WTC11 (cell line): Measurements from ENCODE around the gene TEX54. TPM values are rescaled to one million over a fixed set of nuclear protein-coding genes. Genes with fewer than 3 reads are reported as not detected.

Source experiments
- ATAC-seq: fragments of 200-7000 bp; cut with Tn5 transposase; 2 replicates; pipeline ENCODE4 v1.10.0; 2021; ENCODE audit warnings: mild to moderate bottlenecking, moderate library complexity
- CTCF ChIA-PET: fragments of 300-600 bp; sonication (Branson Sonifier 250); formaldehyde crosslinking; loops from one replicate; lab custom pipeline; 2021; ENCODE audit warnings: antibody characterized with exemption; lab: Charles Lee
- POLR2A ChIA-PET: fragments of 350-600 bp; sonication (Branson Sonifier 250); formaldehyde crosslinking; loops from one replicate; lab custom pipeline; 2021; ENCODE audit warnings: antibody characterized with exemption; lab: Charles Lee
- DNase-seq: peaks from one replicate; pipeline ENCODE4 v3.0.0; 2021; ENCODE audit warnings: low spot score
- H3K27ac Mint-ChIP-seq: 2 replicates; pipeline ENCODE4 v1.8.0; 2021; ENCODE audit warnings: mixed read lengths
- H3K27me3 Mint-ChIP-seq: 2 replicates; pipeline ENCODE4 v1.8.0; 2021; ENCODE audit warnings: low read depth, mild to moderate bottlenecking, moderate library complexity, mixed read lengths
- H3K36me3 Mint-ChIP-seq: 2 replicates; pipeline ENCODE4 v1.8.0; 2021; ENCODE audit warnings: mixed read lengths
- H3K4me1 Mint-ChIP-seq: 2 replicates; pipeline ENCODE4 v1.8.0; 2022; ENCODE audit warnings: mixed read lengths
- H3K4me3 Mint-ChIP-seq: 2 replicates; pipeline ENCODE4 v1.8.0; 2021; ENCODE audit warnings: mild to moderate bottlenecking, moderate library complexity, mixed read lengths
- H3K9me3 Mint-ChIP-seq: 2 replicates; pipeline ENCODE4 v1.8.0; 2021; ENCODE audit warnings: mixed read lengths
- EMX1 ChIP-seq: fragments of 250-450 bp; sonication (Bioruptor Pico); IDR thresholded peaks from 2 replicates; pipeline ENCODE4 v1.8.0; 2021; ENCODE audit warnings: mild to moderate bottlenecking
- JUN ChIP-seq: sonication (generic); formaldehyde crosslinking; IDR thresholded peaks from 2 replicates; pipeline ENCODE4 v1.8.0; 2023; ENCODE audit warnings: mild to moderate bottlenecking, missing genetic modification reagents
- MYBL2 ChIP-seq: sonication (generic); formaldehyde crosslinking; IDR thresholded peaks from 2 replicates; pipeline ENCODE4 v1.8.1; 2023; ENCODE audit warnings: mild to moderate bottlenecking, moderate library complexity, missing genetic modification reagents
- NFATC4 ChIP-seq: fragments of 250-450 bp; sonication (Bioruptor Pico); IDR thresholded peaks from 2 replicates; pipeline ENCODE4 v1.9.0; 2021; ENCODE audit warnings: mild to moderate bottlenecking
- RELA ChIP-seq: sonication (generic); formaldehyde crosslinking; IDR thresholded peaks from 2 replicates; pipeline ENCODE4 v1.8.1; 2022; ENCODE audit warnings: missing genetic modification reagents, mild to moderate bottlenecking, borderline replicate concordance
- STAT6 ChIP-seq: sonication (generic); formaldehyde crosslinking; conservative IDR thresholded peaks from 2 replicates; pipeline ENCODE4 v1.8.1; 2023; ENCODE audit warnings: mild to moderate bottlenecking, low read depth, missing genetic modification reagents, moderate library complexity
- ZNF416 ChIP-seq: fragments of 250-450 bp; sonication (Bioruptor Pico); IDR thresholded peaks from 2 replicates; pipeline ENCODE4 v1.9.0; 2021; ENCODE audit warnings: mild to moderate bottlenecking, inconsistent platforms
- ZNF425 ChIP-seq: fragments of 250-450 bp; sonication (Bioruptor Pico); conservative IDR thresholded peaks from 2 replicates; pipeline ENCODE4 v1.9.0; 2021; ENCODE audit warnings: mild to moderate bottlenecking
- ZNF671 ChIP-seq: fragments of 250-450 bp; sonication (Bioruptor Pico); IDR thresholded peaks from 2 replicates; pipeline ENCODE4 v1.8.0; 2021; ENCODE audit warnings: mild to moderate bottlenecking
- ZSCAN18 ChIP-seq: fragments of 250-450 bp; sonication (Bioruptor Pico); IDR thresholded peaks from 2 replicates; pipeline ENCODE4 v2.1.2; 2022; ENCODE audit warnings: mild to moderate bottlenecking, moderate library complexity
- total RNA-seq: library from RNA; stranded (reverse); gene quantifications from 3 replicates; pipeline ENCODE4 v1.2.3, GENCODE V29; 2021
- TF ChIP-seq, protein P1 (sequence below): sonication (generic); formaldehyde crosslinking; IDR thresholded peaks from 2 replicates; pipeline ENCODE4 v1.8.1; 2022; ENCODE audit warnings: low read depth, missing genetic modification reagents, borderline replicate concordance
- TF ChIP-seq, protein P2 (sequence below): sonication (generic); formaldehyde crosslinking; IDR thresholded peaks from 2 replicates; pipeline ENCODE4 v1.8.0; 2022; ENCODE audit warnings: mild to moderate bottlenecking, missing genetic modification reagents
- TF ChIP-seq, protein P3 (sequence below): sonication (generic); formaldehyde crosslinking; IDR thresholded peaks from 2 replicates; pipeline ENCODE4 v1.8.0; 2022; ENCODE audit warnings: mild to moderate bottlenecking, missing genetic modification reagents

Gene TEX54
- total RNA-seq, 1 experiment from 2014 or later, result not detected

DNA sequence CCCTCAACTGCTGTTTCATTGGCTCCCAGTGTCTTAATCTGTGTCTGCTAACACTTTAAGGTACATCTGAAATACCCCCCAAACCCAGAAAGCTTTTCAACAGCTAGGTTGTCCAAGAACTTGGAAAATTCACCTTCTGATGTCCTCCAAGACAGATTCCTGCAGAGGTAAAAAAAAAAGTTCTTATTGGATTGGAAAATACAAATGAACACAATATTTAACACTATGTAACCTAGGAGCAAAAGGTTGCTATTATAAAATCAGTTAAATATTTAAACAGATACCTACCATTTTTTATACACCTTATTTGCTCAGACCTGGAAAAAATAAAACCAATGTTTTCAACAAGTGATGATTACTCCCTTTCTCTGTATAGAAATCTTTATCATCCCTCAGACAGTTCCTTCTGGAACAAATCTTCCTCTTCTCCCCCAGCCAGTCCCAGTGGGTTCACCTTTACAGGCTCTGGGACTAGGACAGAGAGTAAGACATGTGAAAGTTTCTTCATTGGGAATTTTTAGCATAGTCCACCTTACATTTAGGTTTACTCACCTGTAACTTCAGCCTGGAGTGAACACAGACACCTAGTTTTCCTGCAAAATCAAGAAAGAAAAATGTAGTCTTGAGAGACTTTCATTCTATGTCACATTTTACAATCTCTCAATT, 20.0 kb upstream of the TEX54 start:
- CTCF ChIA-PET, result interaction anchor here (1.5 kb wide), 1 partner anchor 32 kb away, joined by 5 read pairs; no protein-coding TSS in a partner anchor
- 0 out of 2 replicates have a peak, but pooled peaks cover 4% of the 10 kb centered on the region for H3K27me3 Mint-ChIP-seq
- no peak for DNase-seq
- peak; percentile 36; the same call in 1 of the 2 replicates for TF ChIP-seq ZNF425 (CRISPR knock-in tag)
- TF ChIP-seq, protein P1, sequence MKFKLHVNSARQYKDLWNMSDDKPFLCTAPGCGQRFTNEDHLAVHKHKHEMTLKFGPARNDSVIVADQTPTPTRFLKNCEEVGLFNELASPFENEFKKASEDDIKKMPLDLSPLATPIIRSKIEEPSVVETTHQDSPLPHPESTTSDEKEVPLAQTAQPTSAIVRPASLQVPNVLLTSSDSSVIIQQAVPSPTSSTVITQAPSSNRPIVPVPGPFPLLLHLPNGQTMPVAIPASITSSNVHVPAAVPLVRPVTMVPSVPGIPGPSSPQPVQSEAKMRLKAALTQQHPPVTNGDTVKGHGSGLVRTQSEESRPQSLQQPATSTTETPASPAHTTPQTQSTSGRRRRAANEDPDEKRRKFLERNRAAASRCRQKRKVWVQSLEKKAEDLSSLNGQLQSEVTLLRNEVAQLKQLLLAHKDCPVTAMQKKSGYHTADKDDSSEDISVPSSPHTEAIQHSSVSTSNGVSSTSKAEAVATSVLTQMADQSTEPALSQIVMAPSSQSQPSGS (CRISPR knock-in tag), result no peak
- H3K36me3 Mint-ChIP-seq, result peaks cover 53% of the 10 kb centered on the region
- peak overlapping the region; percentile 95 for H3K27ac Mint-ChIP-seq
- peaks cover 7% of the 10 kb centered on the region for H3K9me3 Mint-ChIP-seq
- peaks cover 34% of the 10 kb centered on the region for H3K4me1 Mint-ChIP-seq
- ATAC-seq, result no peak
- POLR2A ChIA-PET, result interaction anchor here (0.6 to 5.4 kb wide), 5 partner anchors 9 to 149 kb away, joined by 3 to 83 read pairs (median 11); partner anchors contain the start of genes SLC3A2 and WDR74
- peak overlapping the region; percentile 99 for H3K4me3 Mint-ChIP-seq

GRCh38 chr11:62851807-62852522, 19.3 kb upstream of the TEX54 start:
- ATAC-seq (no peak), DNase-seq (no peak)
- CTCF ChIA-PET, result interaction anchor here (1.5 to 2.9 kb wide), 2 partner anchors 32 to 65 kb away, joined by 5 to 11 read pairs; partner anchors contain the start of gene TMEM179B
- peaks cover 11% of the 10 kb centered on the region for H3K9me3 Mint-ChIP-seq
- peaks cover 29% of the 10 kb centered on the region for H3K4me1 Mint-ChIP-seq
- POLR2A ChIA-PET, result interaction anchor here (0.5 to 5.4 kb wide), 8 partner anchors 9 to 149 kb away, joined by 3 to 83 read pairs (median 4); partner anchors contain the start of genes SLC3A2, STX5 and WDR74
- peak overlapping the region; percentile 99 for H3K4me3 Mint-ChIP-seq
- 0 out of 2 replicates have a peak, but pooled peaks cover 4% of the 10 kb centered on the region for H3K27me3 Mint-ChIP-seq
- H3K36me3 Mint-ChIP-seq, result peaks cover 53% of the 10 kb centered on the region
- TF ChIP-seq RELA (CRISPR knock-in tag) (no peak), ZNF425 (CRISPR knock-in tag) (peak; percentile 65; the same call in 1 of the 2 replicates)
- peak overlapping the region; percentile 94 for H3K27ac Mint-ChIP-seq

DNA sequence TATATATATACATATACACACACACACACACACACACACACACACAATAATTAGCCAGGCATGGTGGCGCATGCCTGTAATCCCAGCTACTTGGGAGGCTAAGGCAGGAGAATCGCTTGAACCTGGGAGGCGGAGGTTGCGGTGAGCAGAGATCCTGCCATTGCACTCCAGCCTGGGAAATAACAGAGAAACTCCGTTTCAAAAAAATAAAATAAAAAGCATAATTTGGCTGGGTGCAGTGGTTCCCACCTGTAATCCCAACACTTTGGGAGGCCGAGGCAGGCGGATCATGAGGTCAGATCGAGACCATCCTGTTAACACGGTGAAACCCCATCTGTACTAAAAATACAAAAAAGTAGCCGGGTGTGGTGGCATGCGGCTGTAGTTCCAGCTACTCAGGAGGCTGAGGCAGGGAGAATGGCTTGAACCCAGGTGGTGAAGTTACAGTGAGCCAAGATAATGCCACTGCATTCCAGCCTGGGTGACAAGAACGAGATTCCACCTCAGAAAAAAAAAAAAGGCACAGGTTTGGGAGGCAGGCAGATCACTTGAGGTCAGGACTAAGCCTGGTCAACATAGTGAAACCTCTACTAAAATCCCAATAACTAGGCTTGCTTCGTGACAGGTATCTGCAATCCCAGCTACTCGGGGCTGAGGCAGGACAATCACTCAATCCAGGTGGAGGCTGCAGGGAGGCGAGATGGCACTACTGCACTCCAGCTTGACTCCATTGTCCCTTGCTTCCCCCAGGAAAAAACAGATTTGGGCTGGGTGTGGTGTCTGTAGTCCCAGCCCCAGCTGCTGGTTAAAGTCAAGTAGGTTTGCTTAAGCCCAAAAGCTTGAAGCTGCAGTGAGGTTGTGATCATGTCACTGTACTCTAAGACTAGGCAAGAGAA, 18.5 kb upstream of the TEX54 start:
- H3K4me1 Mint-ChIP-seq, result peaks cover 29% of the 10 kb centered on the region
- H3K36me3 Mint-ChIP-seq, result peaks cover 56% of the 10 kb centered on the region
- POLR2A ChIA-PET, result interaction anchor here (0.5 to 5.4 kb wide), 11 partner anchors 10 to 250 kb away, joined by 3 to 83 read pairs (median 4); partner anchors contain the start of genes SLC3A2, STX5 and WDR74
- H3K27me3 Mint-ChIP-seq, result 0 out of 2 replicates have a peak, but pooled peaks cover 4% of the 10 kb centered on the region
- H3K27ac Mint-ChIP-seq, result peak overlapping the region; percentile 94
- CTCF ChIA-PET, result interaction anchor here (1.0 to 2.9 kb wide), 5 partner anchors 10 to 169 kb away, joined by 3 to 11 read pairs (median 5); partner anchors contain the start of gene TMEM179B
- DNase-seq, result no peak
- H3K4me3 Mint-ChIP-seq, result peak overlapping the region; percentile 99
- H3K9me3 Mint-ChIP-seq, result peaks cover 14% of the 10 kb centered on the region
- peak; percentile 31 for ATAC-seq
- TF ChIP-seq EMX1 (CRISPR knock-in tag) (peak; percentile 99), ZSCAN18 (CRISPR knock-in tag) (peak; percentile 79; the same call in 1 of the 2 replicates), ZNF671 (CRISPR knock-in tag) (peak; percentile 98), STAT6 (CRISPR knock-in tag) (no peak), JUN (peak; percentile 12; the same call in 1 of the 2 replicates), NFATC4 (CRISPR knock-in tag) (peak; percentile 98), MYBL2 (peak; percentile 56; the same call in 1 of the 2 replicates), ZNF416 (CRISPR knock-in tag) (peak; percentile 96)
- TF ChIP-seq, protein P2, sequence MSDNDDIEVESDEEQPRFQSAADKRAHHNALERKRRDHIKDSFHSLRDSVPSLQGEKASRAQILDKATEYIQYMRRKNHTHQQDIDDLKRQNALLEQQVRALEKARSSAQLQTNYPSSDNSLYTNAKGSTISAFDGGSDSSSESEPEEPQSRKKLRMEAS, result 0 out of 2 replicates have a peak, but pooled peaks have one; percentile 28
- TF ChIP-seq, protein P3, sequence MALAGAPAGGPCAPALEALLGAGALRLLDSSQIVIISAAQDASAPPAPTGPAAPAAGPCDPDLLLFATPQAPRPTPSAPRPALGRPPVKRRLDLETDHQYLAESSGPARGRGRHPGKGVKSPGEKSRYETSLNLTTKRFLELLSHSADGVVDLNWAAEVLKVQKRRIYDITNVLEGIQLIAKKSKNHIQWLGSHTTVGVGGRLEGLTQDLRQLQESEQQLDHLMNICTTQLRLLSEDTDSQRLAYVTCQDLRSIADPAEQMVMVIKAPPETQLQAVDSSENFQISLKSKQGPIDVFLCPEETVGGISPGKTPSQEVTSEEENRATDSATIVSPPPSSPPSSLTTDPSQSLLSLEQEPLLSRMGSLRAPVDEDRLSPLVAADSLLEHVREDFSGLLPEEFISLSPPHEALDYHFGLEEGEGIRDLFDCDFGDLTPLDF (CRISPR knock-in tag), result peak; percentile 72; the same call in 1 of the 2 replicates
